Peyer's patch (tissue), 4 donors: ENCODE data around the gene HNRNPM. TPM values are rescaled to one million over a fixed set of nuclear protein-coding genes. Genes with fewer than 3 reads are reported as not detected.

Experiments used
- DNase-seq, 3 donors: peaks; one replicate each; pipeline ENCODE4 v3.0.0-alpha.2; 2017 to 2019
- H3K27ac ChIP-seq, 4 donors: fragments of 200-600 bp; sonication (generic); one replicate each; pipeline ENCODE4 v1.5.1; 2016 to 2019
- H3K27me3 ChIP-seq, 2 donors: fragments of 200-600 bp; sonication (generic); one replicate each; pipeline ENCODE4 v1.5.1; 2019
- H3K36me3 ChIP-seq, 3 donors: fragments of 200-600 bp; sonication (generic); one replicate each; pipeline ENCODE4 v1.5.1; 2016 to 2019
- H3K4me1 ChIP-seq, 4 donors: fragments of 200-600 bp; sonication (generic); one replicate each; pipeline ENCODE4 v1.5.1; 2016 to 2019
- H3K4me3 ChIP-seq, 4 donors: fragments of 200-600 bp; sonication (generic); 1 replicate in 3 of 4; 2 replicates in 1 of 4; pipeline ENCODE4 v1.5.1; 2016 to 2019; ENCODE audit warnings: mild to moderate bottlenecking in 1 of 4
- H3K9me3 ChIP-seq, 4 donors: fragments of 200-600 bp; sonication (generic); one replicate each; pipeline ENCODE4 v1.5.1; 2016 to 2019; ENCODE audit warnings: mild to moderate bottlenecking in 1 of 4
- CTCF ChIP-seq, 6 experiments: fragments of 450-650 bp in 4 of 6; fragments of 200-600 bp in 2 of 6; sonication (generic) in 1 of 6; IDR thresholded peaks; one replicate each; pipeline ENCODE4 v1.5.1; 2017 to 2019; ENCODE audit warnings: antibody characterized with exemption in 6 of 6, mild to moderate bottlenecking in 3 of 6, moderate library complexity in 1 of 6
- POLR2A ChIP-seq, 2 donors: fragments of 450-650 bp; IDR thresholded peaks; one replicate each; pipeline ENCODE4 v1.5.1; 2017; ENCODE audit warnings: antibody characterized with exemption in 2 of 2, mild to moderate bottlenecking in 2 of 2, moderate library complexity in 2 of 2
- total RNA-seq, 4 donors: library from RNA; depleted of rRNA; stranded (reverse); fragments of >200 nt; gene quantifications; one replicate each; pipeline ENCODE4 v1.1.0, GENCODE V29; 2016

HNRNPM gene
- total RNA-seq, 4 donors from 2014 or later, result 108 to 128 (median 116) TPM

- peaks cover 0 to 13% (median 0%) of the 10 kb centered on the region in 3 donors for H3K36me3 ChIP-seq
- no peaks in the 10 kb centered on the region for H3K27me3 ChIP-seq
- no peak for TF ChIP-seq CTCF (IDR thresholded peaks at IDR 0.05)
- TF ChIP-seq POLR2A (IDR thresholded peaks at IDR 0.05), result no peak
- no peaks in the 10 kb centered on the region for H3K9me3 ChIP-seq
- H3K4me3 ChIP-seq, result no peak overlapping the region
- peaks cover 0 to 19% (median 0%) of the 10 kb centered on the region in 4 donors for H3K4me1 ChIP-seq
- no peak for DNase-seq
- H3K27ac ChIP-seq, result no peak overlapping the region
These were observed 87.5 kb downstream of the HNRNPM start for GRCh38 chr19:8532225-8532624.

GRCh38 chr19:8536282-8536681 is 91.5 kb downstream of the HNRNPM start:
- DNase-seq, result no peak

GRCh38 chr19:8537099-8537498 is 92.3 kb downstream of the HNRNPM start:
- Histone ChIP-seq H3K9me3 (no peaks in the 10 kb centered on the region), H3K4me3 (no peak overlapping the region), H3K4me1 (peaks cover 0 to 6% (median 0%) of the 10 kb centered on the region in 4 donors), H3K27me3 (no peaks in the 10 kb centered on the region), H3K27ac (no peak overlapping the region), H3K36me3 (no peaks in the 10 kb centered on the region)
- DNase-seq, result no peak
- TF ChIP-seq POLR2A (IDR thresholded peaks at IDR 0.05), result no peak
- no peak for TF ChIP-seq CTCF (IDR thresholded peaks at IDR 0.05)

More at GRCh38 chr19:8536282-8536681, 91.5 kb downstream of the HNRNPM start:
- Histone ChIP-seq H3K4me1 (peaks cover 0 to 9% (median 0%) of the 10 kb centered on the region in 4 donors), H3K27ac (no peak overlapping the region), H3K4me3 (no peak overlapping the region), H3K9me3 (no peaks in the 10 kb centered on the region), H3K27me3 (no peaks in the 10 kb centered on the region), H3K36me3 (no peaks in the 10 kb centered on the region)
- TF ChIP-seq CTCF (IDR thresholded peaks at IDR 0.05) (no peak), POLR2A (IDR thresholded peaks at IDR 0.05) (no peak)

Other genes starting within 250 kb of the HNRNPM start
- gene CERS4, start 235.6 kb upstream of the HNRNPM start, total RNA-seq, result 10 to 100 TPM in 3 of 4 donors, 1 to 10 TPM in 1; 6.8 to 41.3 (median 11.7) TPM
- 10 to 100 TPM; 12.7 to 26.4 (median 18.2) TPM for gene CD320, start 136.6 kb upstream of the HNRNPM start, total RNA-seq
- gene NDUFA7, start 123.6 kb upstream of the HNRNPM start, total RNA-seq, result 10 to 100 TPM in 3 of 4 donors, not detected in 1; 24.6 to 43.4 (median 38.5) TPM
- gene RPS28, start 123.5 kb upstream of the HNRNPM start, total RNA-seq, result 100 to 1,000 TPM; 306 to 519 (median 393) TPM
- 10 to 100 TPM in 1 of 4 donors, 1 to 10 TPM in 3; 3.0 to 16.5 (median 7.8) TPM for gene KANK3, start 101.7 kb upstream of the HNRNPM start, total RNA-seq
- 10 to 100 TPM; 22.6 to 82.1 (median 29.9) TPM for gene ANGPTL4, start 80.8 kb upstream of the HNRNPM start, total RNA-seq
- gene RAB11B, start 54.6 kb upstream of the HNRNPM start, total RNA-seq, result 100 to 1,000 TPM in 3 of 4 donors, 10 to 100 TPM in 1; 76.2 to 181 (median 151) TPM
- gene MARCHF2, start 31.7 kb upstream of the HNRNPM start, total RNA-seq, result 10 to 100 TPM; 53.5 to 97.4 (median 68.9) TPM
- gene PRAM1, start 57.7 kb downstream of the HNRNPM start, total RNA-seq, result 1 to 10 TPM in 3 of 4 donors, not detected in 1; 1.6 to 8.3 (median 2.7) TPM
- gene ZNF414, start 69.2 kb downstream of the HNRNPM start, total RNA-seq, result 10 to 100 TPM; 12.4 to 45.2 (median 24.1) TPM
- 100 to 1,000 TPM in 1 of 4 donors, 10 to 100 TPM in 3; 10.8 to 168 (median 22.1) TPM for gene MYO1F, start 132.5 kb downstream of the HNRNPM start, total RNA-seq
- gene ADAMTS10, start 165.7 kb downstream of the HNRNPM start, total RNA-seq, result 10 to 100 TPM in 3 of 4 donors, not detected in 1; 26.5 to 92.4 (median 37.2) TPM
- not detected for gene NFILZ, start 185.7 kb downstream of the HNRNPM start, total RNA-seq